Heart right ventricle (tissue), 16 donors: ENCODE measurements around the gene ARMH3. TPM values are rescaled to one million over a fixed set of nuclear protein-coding genes. Genes with fewer than 3 reads are reported as not detected.

ENCODE experiments used
- ATAC-seq, 8 donors: fragments of 200-7000 bp; cut with Tn5 transposase; one replicate each; pipeline ENCODE4 v1.9.1; 2020; ENCODE audit warnings: mild to moderate bottlenecking in 8 of 8, moderate library complexity in 8 of 8, moderate number of reproducible peaks in 1 of 8
- DNase-seq, 2 donors: peaks; one replicate each; pipeline ENCODE4 v3.0.0-alpha.2; 2020
- H3K27ac ChIP-seq, 10 donors: fragments of 200-600 bp; sonication (generic) in 2 of 10; one replicate each; pipeline versions ENCODE4 v1.5.0 to v1.8.0; 2020 to 2022; ENCODE audit warnings: mild to moderate bottlenecking in 3 of 10
- H3K27me3 ChIP-seq, 7 donors: fragments of 200-600 bp; one replicate each; pipeline ENCODE4 v1.8.0; 2021 to 2022; ENCODE audit warnings: mild to moderate bottlenecking in 2 of 7
- H3K36me3 ChIP-seq, 9 donors: fragments of 200-600 bp; sonication (generic) in 1 of 9; one replicate each; pipeline versions ENCODE4 v1.5.0 to v1.8.0; 2020 to 2022; ENCODE audit warnings: mild to moderate bottlenecking in 2 of 9
- H3K4me1 ChIP-seq, 9 donors: fragments of 200-600 bp; sonication (generic) in 1 of 9; one replicate each; pipeline versions ENCODE4 v1.5.0 to v1.8.0; 2020 to 2022; ENCODE audit warnings: mild to moderate bottlenecking in 4 of 9
- H3K4me3 ChIP-seq, 10 donors: fragments of 200-600 bp; sonication (generic) in 2 of 10; one replicate each; pipeline versions ENCODE4 v1.5.0 to v1.8.0; 2020 to 2022; ENCODE audit warnings: mild to moderate bottlenecking in 7 of 10, moderate library complexity in 2 of 10
- H3K9me3 ChIP-seq, 11 donors: fragments of 200-600 bp in 10 of 11; sonication (generic) in 2 of 11; one replicate each; pipeline versions ENCODE4 v1.5.0 to v1.8.0; 2013 to 2022; ENCODE audit warnings: mild to moderate bottlenecking in 2 of 11, control low read depth in 1 of 11, moderate library complexity in 1 of 11
- WGBS, 2 donors: extraction: QIAGEN DNeasy Blood & Tissue Kit; methylation state at CpG; one replicate each; pipeline ENCODE4 v1.1.7; 2013; ENCODE audit warnings: inconsistent platforms in 1 of 2; 5-methylcytosine and 5-hydroxymethylcytosine counted together
- intact Hi-C, 10 donors: fragments of 100-400 bp; cut with DNase I; formaldehyde crosslinking; loops; one replicate each; pipeline versions ENCODE4 v1.11.1 to v1.14.2; 2022
- polyA plus RNA-seq, 2 donors: library from polyadenylated mRNA; stranded (reverse); fragments of 200-250 nt; gene quantifications; one replicate each; pipeline ENCODE4 v1.2.3, GENCODE V29; 2013
- total RNA-seq, 10 donors: library from RNA; stranded (reverse); fragmentation: NEBNext Ultra II Directional in 3 of 10; extraction: Animal tissue kit (Norgen Biotek cat#: 25700) in 3 of 10; gene quantifications; one replicate each; pipeline versions ENCODE4 v1.2.1 to v1.2.4, GENCODE V29; 2021 to 2023
- TF ChIP-seq, protein P1 (sequence below), 9 donors: fragments of 200-600 bp; sonication (generic) in 2 of 9; IDR thresholded peaks; one replicate each; pipeline versions ENCODE4 v1.5.0 to v1.8.0; 2021 to 2022; ENCODE audit warnings: antibody characterized with exemption in 9 of 9, mild to moderate bottlenecking in 5 of 9, moderate library complexity in 1 of 9
- donor health status: Arrhythmogenic right ventricular cardiomyopathy.
- donor health status: ischemic (EF 13 %, LVEDD 7.1; RV severe dilation, severe dysfunction).
- donor health status: healthy with polysubstance abuse.
- donor health status: DM: no; HTN: yes; CAD: no.
- donor health status: DM: no; HTN: no; CAD: no.
- donor health status: ischemic (EF 25% LVEDD 6.9; RV normal size, moderate dysfunction).
- donor health status: ischemic (EF 25% LVEDD 5.7; RV mildly dilated, moderate dysfunction).
- donor health status: healthy.
- donor health status: DM: yes; HTN: yes; CAD: no.
- donor health status: Ischemic cardiomyopathy.
- donor health status: ischemic (EF 35%, LVEDD 5.7; RV mildly dilated, moderate dysfunction).
- donor health status: nonischemic (EF 11% LVEDD 7.7; RV severe dilation, severe dysfunction).
- donor health status: DM: yes; HTN: yes; CAD: no.
- donor health status: PGD.
- donor health status: ischemic (EF 29% LVEDD 5.4; RV normal size, mild dysfunction).
- donor health status: nonischemic (EF 23%, LVEDD 6.1; RV moderate dilation, normal function).

ARMH3 gene
- total and polyA plus RNA-seq, 12 donors, result 24.1 to 96.8 (median 54.1) TPM

DNA sequence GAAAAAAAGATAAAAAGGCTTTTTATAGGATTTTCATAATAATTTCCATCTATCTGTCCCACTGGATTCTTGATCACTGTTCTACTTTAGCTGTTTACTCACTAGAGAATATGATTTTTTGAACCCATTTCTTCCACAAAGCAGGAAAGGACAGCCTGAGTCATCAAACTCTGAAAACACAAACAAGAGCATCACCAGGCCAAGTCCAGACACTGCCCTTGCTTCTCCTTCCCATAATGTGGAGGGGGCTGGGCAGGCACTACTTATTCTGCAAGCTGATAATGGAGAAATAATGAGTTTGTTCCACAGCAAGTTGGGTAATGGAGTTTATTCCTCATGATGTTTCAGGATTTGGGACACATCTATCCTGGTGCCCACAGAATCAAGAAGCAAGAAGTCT lies 199.3 kb downstream of the ARMH3 start:
- intact Hi-C loops, result no loop called here
- peaks cover 6 to 53% (median 45%) of the 10 kb centered on the region in 9 donors for H3K4me1 ChIP-seq
- peaks cover 0 to 10% (median 0%) of the 10 kb centered on the region in 9 donors for H3K36me3 ChIP-seq
- TF ChIP-seq, protein P1, sequence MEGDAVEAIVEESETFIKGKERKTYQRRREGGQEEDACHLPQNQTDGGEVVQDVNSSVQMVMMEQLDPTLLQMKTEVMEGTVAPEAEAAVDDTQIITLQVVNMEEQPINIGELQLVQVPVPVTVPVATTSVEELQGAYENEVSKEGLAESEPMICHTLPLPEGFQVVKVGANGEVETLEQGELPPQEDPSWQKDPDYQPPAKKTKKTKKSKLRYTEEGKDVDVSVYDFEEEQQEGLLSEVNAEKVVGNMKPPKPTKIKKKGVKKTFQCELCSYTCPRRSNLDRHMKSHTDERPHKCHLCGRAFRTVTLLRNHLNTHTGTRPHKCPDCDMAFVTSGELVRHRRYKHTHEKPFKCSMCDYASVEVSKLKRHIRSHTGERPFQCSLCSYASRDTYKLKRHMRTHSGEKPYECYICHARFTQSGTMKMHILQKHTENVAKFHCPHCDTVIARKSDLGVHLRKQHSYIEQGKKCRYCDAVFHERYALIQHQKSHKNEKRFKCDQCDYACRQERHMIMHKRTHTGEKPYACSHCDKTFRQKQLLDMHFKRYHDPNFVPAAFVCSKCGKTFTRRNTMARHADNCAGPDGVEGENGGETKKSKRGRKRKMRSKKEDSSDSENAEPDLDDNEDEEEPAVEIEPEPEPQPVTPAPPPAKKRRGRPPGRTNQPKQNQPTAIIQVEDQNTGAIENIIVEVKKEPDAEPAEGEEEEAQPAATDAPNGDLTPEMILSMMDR (IDR thresholded peaks at IDR 0.05), result no peak
- no peaks in the 10 kb centered on the region for H3K27me3 ChIP-seq
- H3K4me3 ChIP-seq, result no peak overlapping the region
- H3K27ac ChIP-seq, result peak overlapping the region in 4 of 10 donors; percentile 3 to 62 (median 46)
- ATAC-seq (no peak), DNase-seq (no peak)
- peaks cover 0 to 15% (median 8%) of the 10 kb centered on the region in 11 donors for H3K9me3 ChIP-seq

DNA sequence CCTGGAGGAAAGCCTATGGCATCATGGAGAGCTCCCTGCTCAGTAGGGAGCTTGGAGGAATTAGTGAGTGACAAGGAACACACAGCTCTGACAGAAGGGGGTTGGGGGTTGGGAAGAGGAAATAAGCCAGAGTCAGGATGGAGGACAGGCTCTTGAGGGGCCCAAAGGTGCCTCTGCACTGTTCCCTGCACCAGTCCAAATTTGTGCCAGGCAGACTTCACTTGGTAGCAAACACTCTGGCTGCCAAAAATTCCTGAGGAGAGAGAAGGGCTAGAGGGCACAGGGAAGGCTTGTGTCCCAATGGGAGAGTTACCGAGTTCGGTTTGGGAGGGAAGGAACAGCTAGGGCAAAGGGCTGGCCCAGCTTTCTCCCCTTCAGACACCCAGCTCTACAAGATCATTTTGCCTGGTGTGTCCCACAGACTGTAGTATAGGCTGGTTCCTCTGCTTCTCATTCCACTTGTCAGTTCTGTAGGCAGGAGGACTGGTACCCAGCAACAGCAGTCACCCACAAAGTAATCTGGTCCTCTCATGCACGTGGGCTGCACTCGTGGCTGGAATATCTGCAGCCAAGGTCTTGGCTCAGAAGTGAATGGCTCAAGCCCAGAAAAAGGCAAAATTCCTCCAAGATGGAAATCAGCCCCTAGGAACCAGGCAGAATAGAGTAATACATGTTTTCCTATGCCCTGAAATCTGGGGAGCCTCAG lies 204.4 kb downstream of the ARMH3 start:
- peaks cover 3 to 55% (median 44%) of the 10 kb centered on the region in 9 donors for H3K4me1 ChIP-seq
- 35 to 50% methylated on average over 4 of the region's 4 CpGs for WGBS, 2 donors
- peaks cover 0 to 30% (median 9%) of the 10 kb centered on the region in 9 donors for H3K36me3 ChIP-seq
- peak; percentile 49 to 90 (median 58) for ATAC-seq
- no peaks in the 10 kb centered on the region for H3K27me3 ChIP-seq
- TF ChIP-seq, protein P1 (IDR thresholded peaks at IDR 0.05), result no peak
- H3K4me3 ChIP-seq, result no peak overlapping the region
- no peak for DNase-seq
- intact Hi-C loops, result no loop called here
- H3K9me3 ChIP-seq, result no peaks in the 10 kb centered on the region
- H3K27ac ChIP-seq, result peak overlapping the region in 8 of 10 donors; percentile 3 to 55 (median 42)

DNA sequence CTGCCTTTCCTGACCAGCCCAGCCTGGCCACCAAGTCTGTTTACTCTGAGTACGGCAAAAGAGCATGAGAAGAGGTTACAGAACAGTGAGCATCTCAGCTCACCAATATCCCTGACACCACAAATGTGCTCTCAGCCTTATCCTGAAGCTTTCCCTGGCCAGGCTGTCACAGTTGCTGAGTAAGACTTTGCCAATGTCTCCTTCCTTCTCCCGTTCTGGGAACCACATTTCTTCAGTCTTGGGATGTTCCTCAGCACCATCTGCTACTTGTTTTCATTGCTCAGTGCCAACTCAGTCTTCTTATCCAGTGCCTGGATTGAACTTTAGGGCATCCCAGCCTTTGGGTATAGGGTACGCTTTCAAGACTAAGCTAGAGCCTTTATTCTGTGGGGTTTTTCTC lies 205.2 kb downstream of the ARMH3 start:
- ATAC-seq (no peak), DNase-seq (no peak)
- intact Hi-C loops, result no loop called here
- no peaks in the 10 kb centered on the region for H3K9me3 ChIP-seq
- H3K27ac ChIP-seq, result peak overlapping the region in 5 of 10 donors; percentile 3 to 55 (median 46)
- no peaks in the 10 kb centered on the region for H3K27me3 ChIP-seq
- H3K4me3 ChIP-seq, result no peak overlapping the region
- H3K4me1 ChIP-seq, result peaks cover 3 to 48% (median 38%) of the 10 kb centered on the region in 9 donors
- H3K36me3 ChIP-seq, result peaks cover 0 to 39% (median 16%) of the 10 kb centered on the region in 9 donors
- WGBS, 2 donors, result 88 to 93% methylated on average over 3 of the region's 3 CpGs
- TF ChIP-seq, protein P1 (IDR thresholded peaks at IDR 0.05), result no peak

DNA sequence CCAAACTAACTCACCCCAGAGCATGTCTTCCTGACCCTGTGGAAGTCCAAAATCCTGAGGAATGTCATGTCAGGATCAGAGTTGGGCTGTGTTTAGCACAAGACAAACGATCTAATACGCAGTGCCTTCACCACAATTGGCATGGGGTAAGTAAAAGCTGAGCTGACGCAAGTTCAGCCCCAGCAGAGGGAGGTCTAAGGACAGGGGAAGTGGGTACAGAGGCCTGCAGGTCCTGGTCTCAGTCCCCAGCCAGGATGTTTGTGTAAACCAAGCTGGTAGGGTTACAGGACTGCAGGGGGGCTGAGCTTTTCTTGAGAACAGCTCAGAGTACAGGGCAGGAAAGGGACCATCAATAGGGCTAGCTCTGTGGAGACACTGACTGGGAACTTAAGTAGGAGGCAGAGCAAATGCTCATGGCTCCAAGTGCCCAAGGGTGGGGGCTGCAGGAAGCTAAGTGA lies 207.1 kb downstream of the ARMH3 start:
- no peaks in the 10 kb centered on the region for H3K9me3 ChIP-seq
- H3K4me1 ChIP-seq, result peaks cover 3 to 65% (median 51%) of the 10 kb centered on the region in 9 donors
- peak overlapping the region in 3 of 10 donors; percentile 36 to 80 (median 50) for H3K27ac ChIP-seq
- WGBS, 2 donors, result 61 to 72% methylated on average over 3 of the region's 3 CpGs
- no peaks in the 10 kb centered on the region for H3K27me3 ChIP-seq
- intact Hi-C loops, result loop anchor here in 2 of 10 donors (10.0 kb wide), 2 partner anchors 166 to 226 kb away; no protein-coding TSS in a partner anchor
- peak in 1 of 8 donors; percentile 23 for ATAC-seq
- H3K36me3 ChIP-seq, result peaks cover 0 to 49% (median 16%) of the 10 kb centered on the region in 9 donors
- TF ChIP-seq, protein P1 (IDR thresholded peaks at IDR 0.05), result no peak
- DNase-seq, result no peak
- H3K4me3 ChIP-seq, result no peak overlapping the region
